Measurements from ENCODE around the gene CCDC69.

The CCDC69 gene

GRCh38 chr5:151230048-151230680, 6.3 kb upstream of the CCDC69 start:
- Histone ChIP-seq H3K36me3 (replicated peaks) (no peaks in the 10 kb centered on the region), H3K4me3 (ENCODE audit: low read depth, low read length) (no peak overlapping the region), H3K27me3 (replicated peaks) (peaks cover 1% of the 10 kb centered on the region), H3K27ac (no peak overlapping the region)
- in situ Hi-C loops (cut with HindIII; ENCODE audit: low pct_ligation_motif_present, low sequenced_read_pairs): no loop called here
- TF ChIP-seq CTCF (IDR thresholded peaks at IDR 0.05; ENCODE audit: low read depth, low read length, missing control alignments): no peak
- DNase-seq: no peak

GRCh38 chr5:151228986-151229385, 5.1 kb upstream of the CCDC69 start:
- H3K4me3 ChIP-seq (ENCODE audit: low read depth, low read length): no peak overlapping the region
- H3K27me3 ChIP-seq (replicated peaks): peaks cover 1% of the 10 kb centered on the region
- in situ Hi-C loops (cut with HindIII; ENCODE audit: low pct_ligation_motif_present, low sequenced_read_pairs): no loop called here
- no peak for TF ChIP-seq CTCF (IDR thresholded peaks at IDR 0.05; ENCODE audit: low read depth, low read length, missing control alignments)
- H3K27ac ChIP-seq: no peak overlapping the region
- no peak for DNase-seq
- H3K36me3 ChIP-seq (replicated peaks): no peaks in the 10 kb centered on the region

GRCh38 chr5:151227918-151228447, 4.1 kb upstream of the CCDC69 start:
- no peak for DNase-seq
- Histone ChIP-seq H3K27me3 (replicated peaks) (peaks cover 1% of the 10 kb centered on the region), H3K36me3 (replicated peaks) (no peaks in the 10 kb centered on the region), H3K4me3 (ENCODE audit: low read depth, low read length) (no peak overlapping the region), H3K27ac (no peak overlapping the region)
- in situ Hi-C loops (cut with HindIII; ENCODE audit: low pct_ligation_motif_present, low sequenced_read_pairs): no loop called here
- TF ChIP-seq CTCF (IDR thresholded peaks at IDR 0.05; ENCODE audit: low read depth, low read length, missing control alignments): no peak

- H3K4me3 ChIP-seq (ENCODE audit: low read depth, low read length): no peak overlapping the region
- no peaks in the 10 kb centered on the region for H3K36me3 ChIP-seq (replicated peaks)
- H3K27me3 ChIP-seq (replicated peaks): no peaks in the 10 kb centered on the region
- in situ Hi-C loops (cut with HindIII; ENCODE audit: low pct_ligation_motif_present, low sequenced_read_pairs): no loop called here
- DNase-seq: no peak
- no peak for TF ChIP-seq CTCF (IDR thresholded peaks at IDR 0.05; ENCODE audit: low read depth, low read length, missing control alignments)
- H3K27ac ChIP-seq: no peak overlapping the region
Observed at GRCh38 chr5:151225475-151225874, 1.6 kb upstream of the CCDC69 start.

GRCh38 chr5:151225071-151225470, 1.2 kb upstream of the CCDC69 start:
- in situ Hi-C loops (cut with HindIII; ENCODE audit: low pct_ligation_motif_present, low sequenced_read_pairs): no loop called here
- H3K4me3 ChIP-seq (ENCODE audit: low read depth, low read length): no peak overlapping the region

More at GRCh38 chr5:151225071-151225470, 1.2 kb upstream of the CCDC69 start:
- H3K27ac ChIP-seq: no peak overlapping the region
- no peak for TF ChIP-seq CTCF (IDR thresholded peaks at IDR 0.05; ENCODE audit: low read depth, low read length, missing control alignments)
- no peaks in the 10 kb centered on the region for H3K27me3 ChIP-seq (replicated peaks)
- DNase-seq: no peak
- no peaks in the 10 kb centered on the region for H3K36me3 ChIP-seq (replicated peaks)

Measured in brain microvascular endothelial cell (primary cell).